Bronchial epithelial cell (primary cell): ENCODE measurements around the gene DGKG. TPM values are rescaled to one million over a fixed set of nuclear protein-coding genes. Genes with fewer than 3 reads are reported as not detected.

Experiments
- DNase-seq: peaks from one replicate; pipeline ENCODE4 v3.0.0-alpha.2; 2010; ENCODE audit warnings: low read depth
- FAIRE-seq: peaks from 2 replicates; lab custom pipeline; 2011; peaks lifted over from hg19 to GRCh38; lab: Jason Lieb, UNC
- H3K27me3 ChIP-seq: 2 replicates; pipeline ENCODE4 v1.5.1; 2011; ENCODE audit warnings: low read length; ENCODE audit not compliant: control insufficient read depth, insufficient read depth
- H3K36me3 ChIP-seq: 2 replicates; pipeline ENCODE4 v1.5.1; 2011; ENCODE audit warnings: low read length; ENCODE audit not compliant: control insufficient read depth, insufficient read depth
- H3K4me3 ChIP-seq: 2 replicates; pipeline ENCODE4 v1.5.1; 2011; ENCODE audit warnings: mild to moderate bottlenecking, low read depth, low read length, control low read depth
- total RNA-seq: library from RNA; depleted of rRNA; stranded (reverse); fragments of >200 nt; gene quantifications from 2 replicates; pipeline ENCODE4 v1.2.1, GENCODE V29; 2014
- TF ChIP-seq, protein P1 (sequence below): IDR thresholded peaks from 2 replicates; pipeline ENCODE4 v1.5.1; 2011; ENCODE audit warnings: mild to moderate bottlenecking, moderate library complexity, low read length, control low read depth, inconsistent platforms; ENCODE audit not compliant: insufficient read depth, severe bottlenecking

DGKG gene
- total RNA-seq, 1 donor from 2014 or later = not detected

DNA sequence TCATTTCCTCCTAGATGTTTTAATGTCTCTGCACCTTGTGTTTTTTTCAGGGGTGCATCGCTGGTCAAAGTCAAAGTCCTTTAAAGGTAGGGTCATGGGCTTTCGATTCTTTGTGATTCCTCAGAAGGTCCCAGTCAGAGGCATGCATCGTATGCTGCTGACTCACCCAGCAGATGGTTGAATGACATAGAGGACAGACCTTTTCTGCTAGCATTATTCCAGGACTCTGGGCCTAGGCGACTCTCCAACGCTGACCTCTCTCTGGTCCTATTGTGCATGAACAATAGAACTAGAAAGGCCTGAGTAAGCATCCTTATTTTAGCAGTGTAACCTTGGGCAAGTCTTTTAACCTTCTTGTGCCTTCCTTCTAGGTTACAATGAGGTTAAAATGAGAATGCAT, 75.9 kb downstream of the DGKG start:
- no peak overlapping the region for H3K4me3 ChIP-seq
- TF ChIP-seq, protein P1, sequence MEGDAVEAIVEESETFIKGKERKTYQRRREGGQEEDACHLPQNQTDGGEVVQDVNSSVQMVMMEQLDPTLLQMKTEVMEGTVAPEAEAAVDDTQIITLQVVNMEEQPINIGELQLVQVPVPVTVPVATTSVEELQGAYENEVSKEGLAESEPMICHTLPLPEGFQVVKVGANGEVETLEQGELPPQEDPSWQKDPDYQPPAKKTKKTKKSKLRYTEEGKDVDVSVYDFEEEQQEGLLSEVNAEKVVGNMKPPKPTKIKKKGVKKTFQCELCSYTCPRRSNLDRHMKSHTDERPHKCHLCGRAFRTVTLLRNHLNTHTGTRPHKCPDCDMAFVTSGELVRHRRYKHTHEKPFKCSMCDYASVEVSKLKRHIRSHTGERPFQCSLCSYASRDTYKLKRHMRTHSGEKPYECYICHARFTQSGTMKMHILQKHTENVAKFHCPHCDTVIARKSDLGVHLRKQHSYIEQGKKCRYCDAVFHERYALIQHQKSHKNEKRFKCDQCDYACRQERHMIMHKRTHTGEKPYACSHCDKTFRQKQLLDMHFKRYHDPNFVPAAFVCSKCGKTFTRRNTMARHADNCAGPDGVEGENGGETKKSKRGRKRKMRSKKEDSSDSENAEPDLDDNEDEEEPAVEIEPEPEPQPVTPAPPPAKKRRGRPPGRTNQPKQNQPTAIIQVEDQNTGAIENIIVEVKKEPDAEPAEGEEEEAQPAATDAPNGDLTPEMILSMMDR = no peak
- no peak for DNase-seq
- no peak for FAIRE-seq
- H3K27me3 ChIP-seq = no peaks in the 10 kb centered on the region
- H3K36me3 ChIP-seq = no peaks in the 10 kb centered on the region

DNA sequence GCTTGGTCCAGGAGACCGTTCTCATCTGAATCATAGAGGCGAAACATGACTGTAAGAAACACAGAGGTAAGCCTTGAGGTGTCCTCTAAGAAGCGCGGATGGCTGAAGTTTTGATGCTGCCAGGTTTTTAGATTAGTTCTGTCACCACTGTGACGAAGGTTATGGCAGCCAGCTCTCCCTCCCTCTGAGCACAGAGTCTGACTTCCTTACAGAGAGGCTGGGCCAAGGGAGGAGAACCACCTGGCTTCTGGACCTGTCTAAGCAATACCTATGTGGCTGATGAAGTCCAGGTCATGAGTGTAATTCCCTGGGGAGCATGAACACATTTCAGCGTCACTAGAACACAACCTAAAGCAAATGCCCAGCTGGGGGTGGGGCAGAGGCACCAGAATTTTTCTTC, 77.4 kb downstream of the DGKG start:
- H3K36me3 ChIP-seq = no peaks in the 10 kb centered on the region
- FAIRE-seq (no peak), DNase-seq (no peak)
- no peaks in the 10 kb centered on the region for H3K27me3 ChIP-seq
- H3K4me3 ChIP-seq = no peak overlapping the region
- TF ChIP-seq, protein P1 = no peak

DNA sequence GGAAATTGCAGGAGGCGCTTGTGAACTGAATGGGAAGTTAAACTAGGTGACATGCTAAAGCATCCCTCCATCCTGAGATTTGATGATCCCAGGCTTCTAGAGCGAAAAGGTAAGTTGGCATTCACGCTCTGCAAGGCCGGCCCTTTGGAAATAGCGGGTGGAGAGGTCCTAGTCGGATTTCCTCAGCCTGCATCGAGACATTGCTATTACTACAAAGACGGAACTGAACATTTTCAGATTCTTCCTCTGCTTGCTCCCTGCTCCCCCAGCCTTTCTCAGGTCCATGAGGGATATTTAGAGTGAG, 77.7 kb downstream of the DGKG start:
- no peaks in the 10 kb centered on the region for H3K36me3 ChIP-seq
- TF ChIP-seq, protein P1 = no peak
- FAIRE-seq = no peak
- H3K4me3 ChIP-seq = no peak overlapping the region
- DNase-seq = no peak
- H3K27me3 ChIP-seq = no peaks in the 10 kb centered on the region

DNA sequence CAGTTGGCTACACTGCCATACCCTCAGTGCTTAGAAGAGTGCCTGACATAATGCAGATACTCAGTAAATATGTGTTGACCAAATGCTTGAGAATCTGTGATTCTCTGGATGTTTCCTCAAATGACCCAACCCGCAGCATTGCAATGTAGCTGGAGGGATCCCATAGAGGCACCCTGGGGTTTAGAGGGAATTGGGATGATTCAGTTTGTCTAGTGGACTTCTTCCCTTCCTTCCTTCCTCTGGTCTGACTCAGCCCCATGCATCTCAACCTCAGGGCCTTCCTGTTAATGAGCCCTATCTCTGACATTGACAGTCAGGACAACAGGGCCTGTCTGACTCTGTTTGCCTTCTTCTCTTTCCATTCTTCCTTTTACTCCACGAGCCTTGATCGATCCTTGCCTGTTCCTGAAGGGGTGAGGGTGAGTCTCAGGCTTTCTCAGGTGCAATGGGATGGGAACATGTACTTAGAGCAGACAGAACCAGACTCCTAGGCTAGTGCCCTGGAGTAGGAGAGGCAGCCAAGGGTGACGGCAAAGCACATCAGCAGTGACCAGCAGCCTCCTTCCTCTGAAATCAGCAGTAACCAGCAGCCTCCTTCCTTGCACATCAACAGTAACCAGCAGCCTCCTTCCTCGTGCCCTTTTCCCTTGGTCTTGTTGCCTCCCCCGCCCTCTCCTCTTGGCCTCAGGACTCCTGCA, 78.2 kb downstream of the DGKG start:
- TF ChIP-seq, protein P1 = no peak
- peak; percentile 28 for FAIRE-seq
- peak; percentile 61 for DNase-seq
- Histone ChIP-seq H3K27me3 (no peaks in the 10 kb centered on the region), H3K36me3 (no peaks in the 10 kb centered on the region), H3K4me3 (no peak overlapping the region)

DNA sequence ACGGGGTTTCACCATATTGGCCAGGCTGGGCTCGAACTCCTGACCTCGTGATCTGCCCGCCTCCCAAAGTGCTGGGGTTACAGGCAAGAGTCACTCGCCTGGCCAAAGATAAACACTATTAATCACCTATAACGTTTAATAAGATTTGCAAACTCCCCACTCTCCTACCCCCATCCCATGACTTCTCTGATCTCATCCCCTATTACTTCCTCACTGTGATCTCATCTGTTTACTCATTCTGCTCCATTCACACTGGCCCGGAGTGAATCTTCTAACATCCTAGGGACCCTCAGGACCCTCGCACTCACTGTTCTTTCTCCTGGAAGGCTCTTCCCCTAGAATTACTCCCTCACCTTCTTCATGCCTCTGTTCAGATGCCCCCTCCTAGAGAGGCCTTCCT, 78.9 kb downstream of the DGKG start:
- no peaks in the 10 kb centered on the region for H3K36me3 ChIP-seq
- FAIRE-seq = no peak
- H3K4me3 ChIP-seq = no peak overlapping the region
- TF ChIP-seq, protein P1 = no peak
- DNase-seq = peak; percentile 35
- H3K27me3 ChIP-seq = no peaks in the 10 kb centered on the region

DNA sequence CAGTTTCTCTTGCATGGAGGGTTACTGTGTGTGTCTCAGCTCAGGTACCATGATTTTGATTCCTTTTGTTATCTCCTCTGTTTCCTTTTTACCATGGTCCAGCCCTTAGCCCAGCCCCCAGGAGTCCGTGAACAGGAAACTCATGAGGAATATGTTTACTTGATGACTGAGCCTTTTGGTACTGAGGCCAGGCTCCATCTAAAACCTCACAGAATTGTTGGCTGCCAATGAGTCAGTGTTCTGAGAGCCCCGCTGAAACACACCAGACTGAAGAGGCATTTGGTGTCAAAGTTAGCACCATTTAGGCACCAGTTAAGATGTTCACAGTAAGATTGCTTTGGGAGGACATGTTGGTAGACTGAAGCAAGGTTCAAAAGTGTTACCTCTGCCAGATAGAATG, 80.9 kb downstream of the DGKG start:
- H3K36me3 ChIP-seq = no peaks in the 10 kb centered on the region
- no peak overlapping the region for H3K4me3 ChIP-seq
- TF ChIP-seq, protein P1 = no peak
- DNase-seq = peak; percentile 80
- H3K27me3 ChIP-seq = no peaks in the 10 kb centered on the region
- no peak for FAIRE-seq
